ENCODE measurements around the gene ZC3H12D.

ZC3H12D gene

DNA sequence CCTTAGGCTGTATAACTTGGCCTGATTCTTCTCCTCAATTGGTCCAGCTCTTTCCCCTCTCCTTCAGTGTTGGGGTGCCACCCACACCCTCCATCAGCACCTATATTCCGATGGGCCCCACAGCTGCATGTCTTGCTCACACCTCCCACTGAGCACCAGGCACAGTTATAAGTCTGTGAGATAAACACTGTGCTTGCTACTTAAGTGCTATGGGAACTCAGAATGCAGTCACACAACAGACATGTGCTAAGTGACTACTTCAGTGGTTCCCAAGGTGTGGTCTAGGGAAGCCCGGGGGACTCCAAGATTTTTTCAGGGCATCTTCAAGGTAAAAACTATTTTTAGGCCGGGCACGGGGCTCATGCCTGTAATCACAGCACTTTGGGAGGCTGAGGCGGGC is 7.3 kb downstream of the ZC3H12D start:
- H3K4me3 ChIP-seq (IDR thresholded peaks at IDR 0.05; ENCODE audit: insufficient read depth, low read depth, low read length): no peak overlapping the region
- H3K27ac ChIP-seq: no peak overlapping the region
- no peak overlapping the region for H3K9ac ChIP-seq
- H3K27me3 ChIP-seq (ENCODE audit: insufficient read depth, low read depth): peaks cover 31% of the 10 kb centered on the region
- H3K4me1 ChIP-seq (ENCODE audit: low read depth, poor library complexity, severe bottlenecking): no peaks in the 10 kb centered on the region
- H4K20me1 ChIP-seq (ENCODE audit: insufficient read depth): no peaks in the 10 kb centered on the region
- no peaks in the 10 kb centered on the region for H3K79me2 ChIP-seq (ENCODE audit: insufficient read depth, low read depth)
- H3K36me3 ChIP-seq (ENCODE audit: insufficient read depth): no peaks in the 10 kb centered on the region
- TF ChIP-seq CTCF (conservative IDR thresholded peaks at IDR 0.05; ENCODE audit: low read depth, low read length): no peak
- H2AFZ ChIP-seq (ENCODE audit: low read depth): no peak overlapping the region
- no peak overlapping the region for H3K4me2 ChIP-seq

GRCh38 chr6:149476789-149477455 is 7.9 kb downstream of the ZC3H12D start:
- H4K20me1 ChIP-seq (ENCODE audit: insufficient read depth): no peaks in the 10 kb centered on the region
- H3K4me3 ChIP-seq (IDR thresholded peaks at IDR 0.05; ENCODE audit: insufficient read depth, low read depth, low read length): no peak overlapping the region
- H3K36me3 ChIP-seq (ENCODE audit: insufficient read depth): no peaks in the 10 kb centered on the region
- no peaks in the 10 kb centered on the region for H3K79me2 ChIP-seq (ENCODE audit: insufficient read depth, low read depth)
- peaks cover 5% of the 10 kb centered on the region for H3K4me1 ChIP-seq (ENCODE audit: low read depth, poor library complexity, severe bottlenecking)
- H3K27me3 ChIP-seq (ENCODE audit: insufficient read depth, low read depth): peaks cover 33% of the 10 kb centered on the region
- no peak overlapping the region for H3K9ac ChIP-seq
- no peak overlapping the region for H3K27ac ChIP-seq
- no peak overlapping the region for H2AFZ ChIP-seq (ENCODE audit: low read depth)
- no peak overlapping the region for H3K4me2 ChIP-seq
- no peak for TF ChIP-seq CTCF (conservative IDR thresholded peaks at IDR 0.05; ENCODE audit: low read depth, low read length)

GRCh38 chr6:149474108-149474935 is 10.5 kb downstream of the ZC3H12D start:
- H3K36me3 ChIP-seq (ENCODE audit: insufficient read depth): no peaks in the 10 kb centered on the region
- H3K4me2 ChIP-seq: no peak overlapping the region
- H3K9ac ChIP-seq: no peak overlapping the region
- H3K4me3 ChIP-seq (IDR thresholded peaks at IDR 0.05; ENCODE audit: insufficient read depth, low read depth, low read length): no peak overlapping the region
- H3K27me3 ChIP-seq (ENCODE audit: insufficient read depth, low read depth): peaks cover 51% of the 10 kb centered on the region
- H2AFZ ChIP-seq (ENCODE audit: low read depth): no peak overlapping the region
- no peak overlapping the region for H3K27ac ChIP-seq
- TF ChIP-seq CTCF (conservative IDR thresholded peaks at IDR 0.05; ENCODE audit: low read depth, low read length): no peak
- no peaks in the 10 kb centered on the region for H4K20me1 ChIP-seq (ENCODE audit: insufficient read depth)
- no peaks in the 10 kb centered on the region for H3K79me2 ChIP-seq (ENCODE audit: insufficient read depth, low read depth)
- H3K4me1 ChIP-seq (ENCODE audit: low read depth, poor library complexity, severe bottlenecking): peaks cover 16% of the 10 kb centered on the region

- no peak overlapping the region for H3K9ac ChIP-seq
- no peak overlapping the region for H3K4me3 ChIP-seq (IDR thresholded peaks at IDR 0.05; ENCODE audit: insufficient read depth, low read depth, low read length)
- peaks cover 60% of the 10 kb centered on the region for H3K27me3 ChIP-seq (ENCODE audit: insufficient read depth, low read depth)
- H3K79me2 ChIP-seq (ENCODE audit: insufficient read depth, low read depth): no peaks in the 10 kb centered on the region
- H3K36me3 ChIP-seq (ENCODE audit: insufficient read depth): no peaks in the 10 kb centered on the region
- H3K4me2 ChIP-seq: no peak overlapping the region
- H3K27ac ChIP-seq: no peak overlapping the region
- peaks cover 16% of the 10 kb centered on the region for H3K4me1 ChIP-seq (ENCODE audit: low read depth, poor library complexity, severe bottlenecking)
- TF ChIP-seq CTCF (conservative IDR thresholded peaks at IDR 0.05; ENCODE audit: low read depth, low read length): no peak
- H2AFZ ChIP-seq (ENCODE audit: low read depth): no peak overlapping the region
- no peaks in the 10 kb centered on the region for H4K20me1 ChIP-seq (ENCODE audit: insufficient read depth)
Measured at GRCh38 chr6:149473080-149474052, 11.4 kb downstream of the ZC3H12D start.

Data from KMS-11 (cell line).